Measurements from ENCODE around the gene PLPPR2.
"Not testable (repeated sequence)": the region's sequence is repeated elsewhere in the genome, so short reads cannot be mapped to it uniquely, and the experiment has no call there.

Gene PLPPR2

GRCh38 chr19:11340099-11340467 lies 15.1 kb upstream of the PLPPR2 start:
- DNase-seq (ENCODE audit: low spot score): not testable (repeated sequence)

DNA sequence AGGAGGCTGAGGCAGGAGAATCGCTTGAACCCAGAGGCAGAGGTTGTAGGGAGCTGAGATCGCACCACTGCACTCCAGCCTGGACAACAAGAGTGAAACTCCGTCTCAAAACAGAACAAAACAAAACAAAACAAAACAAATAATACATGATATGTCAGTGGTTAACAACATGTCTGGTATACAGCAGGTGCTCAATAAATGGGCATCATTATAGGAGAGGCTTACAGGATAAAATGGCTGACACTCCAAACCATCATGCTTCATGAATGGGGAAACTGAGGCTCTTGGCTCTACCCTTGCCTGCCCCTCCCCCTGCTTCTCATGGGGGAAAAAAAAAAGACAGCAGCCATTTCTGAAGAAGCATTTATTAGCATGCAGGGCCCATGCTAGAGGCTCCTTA lies 12.8 kb upstream of the PLPPR2 start:
- no peak for DNase-seq (ENCODE audit: low spot score)

DNA sequence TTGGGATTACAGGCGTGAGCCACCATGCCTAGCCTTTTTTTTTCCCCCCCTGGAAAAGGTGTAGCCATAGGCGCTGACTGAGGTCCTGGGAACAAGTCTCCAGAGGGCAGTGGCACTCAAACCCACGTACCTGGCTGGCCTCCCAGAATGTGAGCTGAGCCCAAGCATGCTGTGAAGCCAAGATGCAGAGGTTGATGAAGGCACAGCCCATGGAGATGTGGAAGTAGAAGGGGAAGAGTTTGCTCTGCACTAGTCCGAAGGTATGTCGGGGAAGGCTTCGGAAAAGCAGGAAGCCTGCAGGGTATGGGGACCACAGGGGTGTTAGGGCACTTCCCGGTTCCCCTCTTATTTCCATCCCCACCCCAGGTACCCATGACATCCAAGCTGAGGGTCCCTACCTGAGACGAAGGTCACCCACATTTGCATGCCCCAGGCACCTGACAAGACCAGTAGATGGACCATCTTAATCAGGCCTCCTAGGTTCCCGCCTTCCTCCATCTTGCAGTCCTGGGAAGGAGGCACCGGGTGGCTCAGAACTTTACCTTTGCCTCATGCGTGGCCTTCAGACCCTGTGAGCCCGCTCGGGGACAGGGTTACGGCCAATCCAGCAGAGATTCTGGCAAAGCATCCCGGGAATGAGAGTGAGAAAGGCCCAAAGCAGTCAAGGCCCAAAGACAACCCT lies 10.0 kb upstream of the PLPPR2 start:
- no peak for DNase-seq (ENCODE audit: low spot score)

- peak; percentile 98 for DNase-seq (ENCODE audit: low spot score)
Measured at GRCh38 chr19:11346104-11346940, 8.9 kb upstream of the PLPPR2 start, which contains the start of the genes CCDC159 and TMEM205. CCDC159 (plus strand) TSS chr19:11346519; CDS start chr19:11346607, 88 bp downstream. TMEM205 (minus strand) TSS chr19:11346268; CDS start chr19:11345619, 649 bp downstream.

DNA sequence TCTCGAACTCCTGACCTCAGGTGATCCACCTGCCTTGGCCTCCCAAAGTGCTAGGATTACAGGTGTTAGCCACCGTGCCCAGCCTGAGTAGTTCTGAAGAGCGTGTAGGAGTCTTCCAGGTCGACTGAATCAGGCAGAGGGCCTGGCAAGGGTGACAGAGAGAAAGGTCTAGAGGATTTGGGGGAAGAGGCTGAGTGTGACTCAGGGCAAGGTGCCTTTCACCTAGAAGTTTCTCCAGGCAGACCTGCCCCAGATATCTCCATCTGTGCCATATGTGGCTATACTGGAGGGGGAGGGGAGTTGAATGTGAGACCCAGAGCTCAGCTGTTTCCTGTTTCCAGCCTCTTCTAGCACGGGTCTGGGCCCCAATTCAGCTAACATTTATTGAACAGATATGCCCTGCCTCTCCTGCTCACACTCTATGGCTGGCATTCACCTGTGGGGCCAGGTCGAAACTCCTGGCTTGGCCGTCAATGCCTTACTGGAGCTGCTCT lies 7.6 kb upstream of the PLPPR2 start:
- no peak for DNase-seq (ENCODE audit: low spot score)

DNA sequence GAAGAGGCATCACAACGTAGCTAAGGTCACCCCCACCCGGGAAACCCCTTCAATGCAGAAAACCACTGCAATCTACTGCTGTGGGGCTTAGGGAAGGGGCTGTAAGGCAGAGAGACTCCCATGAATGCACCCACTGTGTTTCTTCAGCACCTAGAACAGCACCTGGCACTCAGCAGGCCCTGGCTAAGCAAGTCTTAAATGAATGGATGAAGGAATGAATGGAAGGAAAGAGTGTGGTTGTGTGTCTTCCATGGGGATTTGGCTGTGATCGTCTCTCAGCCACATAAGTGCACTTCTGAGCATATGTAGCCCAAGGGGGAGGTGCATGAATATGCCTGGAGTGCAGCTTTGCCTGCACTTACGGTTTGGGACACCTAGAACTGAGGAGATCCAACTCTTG lies 6.1 kb upstream of the PLPPR2 start:
- no peak for DNase-seq (ENCODE audit: low spot score)

GRCh38 chr19:11354102-11354501 lies 1.1 kb upstream of the PLPPR2 start:
- not testable (repeated sequence) for DNase-seq (ENCODE audit: low spot score)

DNA sequence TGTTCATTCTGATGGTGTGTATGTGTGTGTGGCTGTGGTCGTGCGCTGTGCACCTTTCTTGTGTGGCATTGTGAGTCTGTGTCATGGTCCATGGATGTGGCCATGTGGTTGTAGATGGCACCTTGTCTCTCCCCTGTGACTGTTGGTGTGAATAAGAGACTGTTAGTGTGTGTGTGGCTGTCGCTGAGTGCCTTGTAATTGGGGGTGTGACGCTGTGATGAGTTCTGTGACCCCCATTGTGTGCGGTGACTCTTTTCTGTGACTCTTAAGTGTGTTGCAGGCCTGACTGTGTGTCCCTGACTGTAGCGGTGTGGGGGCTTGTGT lies 804 bp downstream of the PLPPR2 start:
- DNase-seq (ENCODE audit: low spot score): no peak

DNA sequence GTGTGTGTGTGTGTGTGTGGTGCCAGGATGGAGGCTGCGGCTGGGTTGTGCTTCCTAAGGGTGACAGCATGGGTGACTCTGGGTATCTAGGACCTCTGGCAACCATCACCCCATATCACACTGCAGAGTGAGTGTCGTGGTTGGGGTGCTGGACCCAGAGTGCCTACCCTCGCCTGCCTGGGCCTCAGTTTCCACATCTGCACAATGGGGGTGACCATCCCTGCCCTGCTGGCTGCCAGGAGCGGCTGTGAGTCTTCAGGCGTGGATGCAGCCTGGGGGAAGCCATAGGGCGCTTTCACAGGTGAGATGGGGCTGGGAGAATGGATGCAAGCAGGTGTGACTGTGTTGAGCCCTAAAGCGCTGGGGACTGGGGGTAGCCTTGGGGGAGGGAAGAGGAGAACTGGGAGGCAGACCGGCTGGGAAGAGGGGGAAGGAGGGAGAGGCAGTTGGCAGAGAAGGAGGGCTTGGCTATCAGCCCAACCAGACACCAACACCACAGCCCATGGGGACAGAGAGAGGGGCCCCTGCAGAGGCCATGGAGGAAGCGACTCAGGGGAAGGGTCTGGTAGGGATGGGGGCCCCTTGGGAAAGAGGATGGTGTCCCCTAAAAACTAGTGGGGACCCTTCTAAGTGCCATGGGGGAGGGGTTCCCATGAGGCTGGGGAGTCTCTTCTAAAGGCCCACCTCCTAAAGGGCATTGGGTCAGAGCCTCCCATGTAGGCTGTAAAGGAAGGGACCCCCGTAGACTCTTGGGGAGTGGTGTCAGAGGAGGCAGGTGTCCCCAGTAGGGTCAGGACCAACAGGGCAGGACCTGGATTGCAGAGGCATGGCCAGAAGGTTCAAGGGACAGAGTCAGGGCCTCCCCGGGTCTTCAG lies 1.7 kb downstream of the PLPPR2 start:
- no peak for DNase-seq (ENCODE audit: low spot score)

DNA sequence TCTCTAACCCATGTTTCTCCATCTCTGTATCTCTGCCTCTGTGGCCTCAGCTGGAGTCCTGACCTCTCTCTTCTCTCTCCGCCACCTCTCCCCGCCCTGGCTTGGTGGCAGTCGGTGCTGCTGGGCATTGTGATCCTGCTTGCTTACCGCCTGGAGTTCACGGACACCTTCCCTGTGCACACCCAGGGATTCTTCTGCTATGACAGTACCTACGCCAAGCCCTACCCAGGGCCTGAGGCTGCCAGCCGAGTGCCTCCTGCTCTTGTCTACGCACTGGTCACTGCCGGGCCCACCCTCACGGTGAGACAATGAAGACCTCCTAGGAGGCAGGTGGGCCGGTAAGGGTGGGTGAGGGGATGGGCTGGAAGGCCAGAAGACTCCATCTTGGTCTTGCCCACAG lies 4.2 kb downstream of the PLPPR2 start:
- no peak for DNase-seq (ENCODE audit: low spot score)

- no peak for DNase-seq (ENCODE audit: low spot score)
Measured at GRCh38 chr19:11361037-11361770, 6.0 kb downstream of the PLPPR2 start.

- DNase-seq (ENCODE audit: low spot score): no peak
Measured at GRCh38 chr19:11361771-11362731, 6.8 kb downstream of the PLPPR2 start.

DNA sequence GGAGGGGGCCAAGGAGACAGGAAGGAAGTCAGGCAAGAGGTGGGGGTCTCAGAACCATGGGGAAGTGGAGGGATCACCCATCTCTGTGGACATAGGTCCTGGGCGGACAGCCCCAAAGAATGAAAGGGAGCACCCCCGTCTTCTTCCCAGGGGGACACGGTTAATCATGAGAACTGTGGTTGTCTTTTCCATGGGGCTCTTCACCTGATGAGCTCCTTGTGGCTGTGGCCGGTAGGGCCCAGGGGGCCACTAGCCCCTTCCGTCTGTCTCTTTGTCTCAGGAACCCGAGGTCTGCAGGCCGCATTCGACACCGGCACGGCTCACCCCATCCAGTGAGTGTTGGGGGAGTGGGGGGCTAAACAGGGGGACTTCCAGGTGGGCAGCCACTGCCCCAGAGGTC lies 8.6 kb downstream of the PLPPR2 start:
- no peak for DNase-seq (ENCODE audit: low spot score)

DNA sequence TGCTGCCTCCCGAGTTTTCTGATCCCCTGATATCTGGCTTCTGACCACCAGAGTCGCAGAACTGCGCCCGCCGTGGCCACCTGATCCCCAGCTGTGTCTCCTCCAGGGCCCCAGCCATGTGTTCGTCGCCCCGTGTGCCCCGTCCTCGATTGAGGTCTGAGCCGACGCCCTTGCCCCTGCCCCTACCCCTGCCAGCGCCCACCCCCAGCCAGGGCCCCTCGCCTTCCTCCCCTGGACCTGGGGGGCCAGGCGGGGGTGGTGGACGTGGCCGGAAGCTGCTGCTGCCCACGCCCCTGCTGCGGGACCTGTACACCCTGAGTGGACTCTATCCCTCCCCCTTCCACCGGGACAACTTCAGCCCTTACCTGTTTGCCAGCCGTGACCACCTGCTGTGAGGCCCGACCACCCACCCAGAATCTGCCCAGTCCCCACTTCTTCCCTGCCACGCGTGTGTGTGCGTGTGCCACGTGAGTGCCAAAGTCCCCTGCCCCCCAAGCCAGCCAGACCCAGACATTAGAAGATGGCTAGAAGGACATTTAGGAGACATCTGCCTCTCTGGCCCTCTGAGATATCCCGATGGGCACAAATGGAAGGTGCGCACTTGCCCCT lies 9.2 kb downstream of the PLPPR2 start:
- no peak for DNase-seq (ENCODE audit: low spot score)

DNA sequence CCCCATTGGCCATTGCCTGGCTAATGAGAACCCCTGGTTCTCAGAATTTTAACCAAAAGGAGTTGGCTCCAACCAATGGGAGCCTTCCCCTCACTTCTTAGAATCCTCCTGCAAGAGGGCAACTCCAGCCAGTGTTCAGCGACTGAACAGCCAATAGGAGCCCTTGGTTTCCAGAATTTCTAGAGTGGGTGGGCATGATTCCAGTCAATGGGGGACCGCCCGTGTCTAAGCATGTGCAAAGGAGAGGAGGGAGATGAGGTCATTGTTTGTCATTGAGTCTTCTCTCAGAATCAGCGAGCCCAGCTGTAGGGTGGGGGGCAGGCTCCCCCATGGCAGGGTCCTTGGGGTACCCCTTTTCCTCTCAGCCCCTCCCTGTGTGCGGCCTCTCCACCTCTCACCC lies 9.7 kb downstream of the PLPPR2 start:
- DNase-seq (ENCODE audit: low spot score): no peak

GRCh38 chr19:11365557-11366117 lies 10.4 kb downstream of the PLPPR2 start:
- no peak for DNase-seq (ENCODE audit: low spot score)

GRCh38 chr19:11367528-11367927 lies 12.3 kb downstream of the PLPPR2 start:
- no peak for DNase-seq (ENCODE audit: low spot score)

GRCh38 chr19:11370744-11371143 lies 15.5 kb downstream of the PLPPR2 start:
- DNase-seq (ENCODE audit: low spot score): no peak

DNA sequence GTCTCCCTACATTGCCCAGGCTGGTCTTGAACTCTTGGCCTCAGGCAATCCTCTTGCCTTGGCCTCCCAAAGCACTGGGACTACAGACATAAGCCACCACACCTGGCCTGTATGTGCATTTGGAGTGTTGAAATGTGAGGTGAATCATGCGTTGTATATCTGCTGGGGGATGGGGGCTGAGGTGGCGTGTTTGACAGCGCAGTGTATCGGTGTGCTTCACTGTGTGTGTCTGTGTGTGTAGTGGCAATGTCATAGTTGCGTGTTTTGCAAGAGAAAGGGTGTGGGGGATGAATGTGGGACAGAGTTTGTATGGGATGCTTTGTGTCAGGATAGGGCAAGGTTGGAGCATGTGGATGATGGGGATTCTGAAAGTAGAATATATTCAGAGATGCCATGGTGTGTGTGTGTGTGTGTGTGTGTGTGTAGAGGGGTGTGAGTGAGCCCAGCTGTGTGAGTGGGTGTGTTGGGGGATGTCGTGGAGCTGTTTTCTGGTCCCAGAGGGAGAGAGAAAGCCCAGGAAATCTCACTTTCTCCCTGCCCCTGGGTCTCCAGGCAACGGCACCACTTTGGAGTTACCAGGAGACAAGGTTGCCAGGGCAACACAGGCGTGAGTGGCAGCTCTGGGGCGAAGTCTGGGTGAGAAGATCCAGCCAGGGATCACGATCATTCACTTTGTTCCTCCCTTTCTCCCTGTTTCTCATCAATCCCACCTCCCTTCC lies 18.1 kb downstream of the PLPPR2 start:
- DNase-seq (ENCODE audit: low spot score): no peak

All from germinal center (tissue), 1 donor.